ENCODE measurements around the gene LOXL1. TPM values are rescaled to one million over a fixed set of nuclear protein-coding genes. Genes with fewer than 3 reads are reported as not detected.

LOXL1 gene
- total RNA-seq, 1 donor from 2014 or later = 280 TPM

DNA sequence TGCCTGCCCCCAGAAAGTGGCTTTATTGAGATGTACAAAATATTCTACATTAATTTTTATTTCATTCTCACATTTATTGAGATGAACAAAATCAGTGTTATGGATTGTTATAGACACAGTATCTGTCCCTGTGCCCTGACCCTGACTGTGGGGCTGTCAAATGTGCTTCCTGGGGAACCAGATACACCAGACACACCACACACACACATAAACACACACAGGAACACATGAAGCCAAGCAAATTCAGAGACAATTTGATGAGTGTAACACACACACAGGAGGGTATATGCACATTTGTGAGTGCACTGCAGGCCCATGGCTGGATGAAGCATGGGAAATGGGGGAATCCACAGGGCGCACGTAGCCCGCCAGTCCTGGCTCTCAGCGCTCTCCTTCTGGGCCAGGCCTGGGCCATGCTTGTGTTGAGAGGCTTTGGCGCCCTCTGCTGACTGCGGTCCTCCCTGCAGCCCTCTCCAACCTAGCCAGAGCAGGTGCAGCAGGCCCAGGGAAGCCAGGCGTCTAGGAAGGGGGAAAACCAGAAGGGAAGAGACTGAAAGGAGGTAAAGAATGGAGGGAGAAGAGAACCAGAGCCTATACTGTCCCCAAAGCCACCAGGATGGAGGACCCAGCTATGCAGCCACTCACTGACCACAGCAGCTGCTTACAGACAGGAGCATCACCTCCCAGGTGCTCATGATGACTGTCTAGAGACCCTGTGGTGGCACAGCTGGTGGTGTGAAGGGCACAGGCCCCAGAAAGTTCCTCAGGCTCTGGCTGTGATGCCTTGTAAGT is 18.0 kb upstream of the LOXL1 start:
- Mint-ChIP-seq H3K4me3 (ENCODE audit: unreplicated experiment) (peak overlapping the region; percentile 37), H3K9me3 (ENCODE audit: unreplicated experiment) (no peaks in the 10 kb centered on the region), H3K27ac (ENCODE audit: unreplicated experiment) (no peak overlapping the region), H3K4me1 (ENCODE audit: low read depth, unreplicated experiment) (peaks cover 19% of the 10 kb centered on the region), H3K36me3 (ENCODE audit: low read depth, unreplicated experiment) (peaks cover 17% of the 10 kb centered on the region), H3K27me3 (ENCODE audit: low read depth, unreplicated experiment) (peaks cover 5% of the 10 kb centered on the region)
- Histone ChIP-seq H3K27me3 (ENCODE audit: insufficient read depth, low read length) (no peaks in the 10 kb centered on the region), H3K9ac (ENCODE audit: low read length) (no peak overlapping the region), H3K79me2 (ENCODE audit: insufficient read depth, low read length) (no peaks in the 10 kb centered on the region), H3K9me3 (ENCODE audit: insufficient read depth, low read depth, low read length) (no peaks in the 10 kb centered on the region), H3K4me1 (ENCODE audit: insufficient read depth, low read length) (peaks cover 5% of the 10 kb centered on the region), H3K36me3 (ENCODE audit: insufficient read depth, low read length) (no peaks in the 10 kb centered on the region), H3K27ac (ENCODE audit: low read depth, low read length) (no peak overlapping the region), H2AFZ (ENCODE audit: low read depth, low read length) (no peak overlapping the region), H4K20me1 (ENCODE audit: insufficient read depth, low read length) (no peaks in the 10 kb centered on the region), H3K4me2 (ENCODE audit: low read length) (no peak overlapping the region), H3K4me3 (ENCODE audit: insufficient read depth, low read depth, low read length) (no peak overlapping the region)
- FAIRE-seq = peak; percentile 26
- peak; percentile 32 for DNase-seq (ENCODE audit: low read depth)
- no peak for TF ChIP-seq EZH2 (IDR thresholded peaks at IDR 0.05; ENCODE audit: insufficient read depth, low read length)
- TF ChIP-seq, protein P1, sequence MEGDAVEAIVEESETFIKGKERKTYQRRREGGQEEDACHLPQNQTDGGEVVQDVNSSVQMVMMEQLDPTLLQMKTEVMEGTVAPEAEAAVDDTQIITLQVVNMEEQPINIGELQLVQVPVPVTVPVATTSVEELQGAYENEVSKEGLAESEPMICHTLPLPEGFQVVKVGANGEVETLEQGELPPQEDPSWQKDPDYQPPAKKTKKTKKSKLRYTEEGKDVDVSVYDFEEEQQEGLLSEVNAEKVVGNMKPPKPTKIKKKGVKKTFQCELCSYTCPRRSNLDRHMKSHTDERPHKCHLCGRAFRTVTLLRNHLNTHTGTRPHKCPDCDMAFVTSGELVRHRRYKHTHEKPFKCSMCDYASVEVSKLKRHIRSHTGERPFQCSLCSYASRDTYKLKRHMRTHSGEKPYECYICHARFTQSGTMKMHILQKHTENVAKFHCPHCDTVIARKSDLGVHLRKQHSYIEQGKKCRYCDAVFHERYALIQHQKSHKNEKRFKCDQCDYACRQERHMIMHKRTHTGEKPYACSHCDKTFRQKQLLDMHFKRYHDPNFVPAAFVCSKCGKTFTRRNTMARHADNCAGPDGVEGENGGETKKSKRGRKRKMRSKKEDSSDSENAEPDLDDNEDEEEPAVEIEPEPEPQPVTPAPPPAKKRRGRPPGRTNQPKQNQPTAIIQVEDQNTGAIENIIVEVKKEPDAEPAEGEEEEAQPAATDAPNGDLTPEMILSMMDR (IDR thresholded peaks at IDR 0.05; ENCODE audit: insufficient read depth, low read depth, low read length) = peak; percentile 82

DNA sequence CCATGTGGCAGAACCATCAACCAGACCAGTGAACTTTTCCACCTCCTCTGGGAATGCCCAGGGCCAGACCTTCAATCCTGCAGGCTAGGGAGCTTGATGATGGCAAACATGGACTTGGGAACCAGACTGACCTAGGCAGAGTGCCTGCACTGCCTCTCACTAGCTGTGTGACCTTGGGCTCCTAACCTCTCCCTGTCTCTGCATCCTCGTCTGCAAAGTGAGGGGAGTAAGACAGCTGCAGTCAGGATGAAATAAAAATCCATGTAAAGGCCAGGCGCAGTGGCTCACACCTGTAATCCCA is 17.5 kb upstream of the LOXL1 start:
- Mint-ChIP-seq H3K36me3 (ENCODE audit: low read depth, unreplicated experiment) (peaks cover 17% of the 10 kb centered on the region), H3K4me1 (ENCODE audit: low read depth, unreplicated experiment) (peaks cover 19% of the 10 kb centered on the region), H3K9me3 (ENCODE audit: unreplicated experiment) (no peaks in the 10 kb centered on the region), H3K27me3 (ENCODE audit: low read depth, unreplicated experiment) (peaks cover 5% of the 10 kb centered on the region), H3K4me3 (ENCODE audit: unreplicated experiment) (no peak overlapping the region), H3K27ac (ENCODE audit: unreplicated experiment) (no peak overlapping the region)
- Histone ChIP-seq H2AFZ (ENCODE audit: low read depth, low read length) (no peak overlapping the region), H3K4me1 (ENCODE audit: insufficient read depth, low read length) (peaks cover 5% of the 10 kb centered on the region), H3K36me3 (ENCODE audit: insufficient read depth, low read length) (no peaks in the 10 kb centered on the region), H3K9ac (ENCODE audit: low read length) (no peak overlapping the region), H3K79me2 (ENCODE audit: insufficient read depth, low read length) (no peaks in the 10 kb centered on the region), H3K4me3 (ENCODE audit: insufficient read depth, low read depth, low read length) (no peak overlapping the region), H3K9me3 (ENCODE audit: insufficient read depth, low read depth, low read length) (no peaks in the 10 kb centered on the region), H3K27me3 (ENCODE audit: insufficient read depth, low read length) (no peaks in the 10 kb centered on the region), H3K27ac (ENCODE audit: low read depth, low read length) (no peak overlapping the region), H3K4me2 (ENCODE audit: low read length) (no peak overlapping the region), H4K20me1 (ENCODE audit: insufficient read depth, low read length) (no peaks in the 10 kb centered on the region)
- DNase-seq (ENCODE audit: low read depth) = no peak
- no peak for FAIRE-seq
- no peak for TF ChIP-seq EZH2 (IDR thresholded peaks at IDR 0.05; ENCODE audit: insufficient read depth, low read length)
- TF ChIP-seq, protein P1 (IDR thresholded peaks at IDR 0.05; ENCODE audit: insufficient read depth, low read depth, low read length) = no peak

DNA sequence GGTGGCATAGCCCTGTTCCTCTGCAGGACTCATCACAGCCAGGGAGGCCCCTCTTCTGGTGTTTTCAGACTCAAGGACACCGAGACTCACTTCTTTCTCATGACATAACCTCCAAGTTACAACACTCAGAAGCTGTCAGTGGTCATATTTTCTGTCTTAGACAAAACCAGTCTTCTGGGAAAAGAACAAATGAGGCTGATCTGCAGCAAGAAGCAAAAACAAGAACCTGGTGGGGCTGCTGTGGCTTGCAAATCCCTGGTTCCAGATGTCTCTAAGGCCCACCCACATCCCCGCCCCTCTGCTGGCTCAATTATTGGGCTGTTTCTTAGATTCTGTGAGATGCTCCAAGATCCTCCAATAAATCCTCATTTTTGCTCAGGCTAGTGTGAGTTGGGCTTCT is 16.6 kb upstream of the LOXL1 start:
- Mint-ChIP-seq H3K27me3 (ENCODE audit: low read depth, unreplicated experiment) (peaks cover 5% of the 10 kb centered on the region), H3K36me3 (ENCODE audit: low read depth, unreplicated experiment) (peaks cover 15% of the 10 kb centered on the region), H3K9me3 (ENCODE audit: unreplicated experiment) (no peaks in the 10 kb centered on the region), H3K27ac (ENCODE audit: unreplicated experiment) (no peak overlapping the region), H3K4me1 (ENCODE audit: low read depth, unreplicated experiment) (peaks cover 19% of the 10 kb centered on the region), H3K4me3 (ENCODE audit: unreplicated experiment) (no peak overlapping the region)
- no peak overlapping the region for H3K4me3 ChIP-seq (ENCODE audit: insufficient read depth, low read depth, low read length)
- no peak overlapping the region for H3K4me2 ChIP-seq (ENCODE audit: low read length)
- no peaks in the 10 kb centered on the region for H4K20me1 ChIP-seq (ENCODE audit: insufficient read depth, low read length)
- peaks cover 5% of the 10 kb centered on the region for H3K4me1 ChIP-seq (ENCODE audit: insufficient read depth, low read length)
- H3K36me3 ChIP-seq (ENCODE audit: insufficient read depth, low read length) = no peaks in the 10 kb centered on the region
- no peaks in the 10 kb centered on the region for H3K27me3 ChIP-seq (ENCODE audit: insufficient read depth, low read length)
- no peak overlapping the region for H3K9ac ChIP-seq (ENCODE audit: low read length)
- TF ChIP-seq, protein P1 (IDR thresholded peaks at IDR 0.05; ENCODE audit: insufficient read depth, low read depth, low read length) = no peak
- TF ChIP-seq EZH2 (IDR thresholded peaks at IDR 0.05; ENCODE audit: insufficient read depth, low read length) = no peak
- FAIRE-seq = no peak
- DNase-seq (ENCODE audit: low read depth) = no peak
- H2AFZ ChIP-seq (ENCODE audit: low read depth, low read length) = no peak overlapping the region
- H3K9me3 ChIP-seq (ENCODE audit: insufficient read depth, low read depth, low read length) = no peaks in the 10 kb centered on the region
- no peak overlapping the region for H3K27ac ChIP-seq (ENCODE audit: low read depth, low read length)
- no peaks in the 10 kb centered on the region for H3K79me2 ChIP-seq (ENCODE audit: insufficient read depth, low read length)

Data from astrocyte (in vitro differentiated cells and primary cell).